Spleen (tissue), 11 donors: ENCODE data around the gene VPS4B. TPM values are rescaled to one million over a fixed set of nuclear protein-coding genes. Genes with fewer than 3 reads are reported as not detected.

Experiments used
- DNase-seq: peaks from one replicate; pipeline ENCODE4 v3.0.0-alpha.2; 2020
- H3K27ac ChIP-seq, 8 donors: fragments of 200-600 bp; sonication (generic) in 7 of 8; 1 replicate in 4 of 8; 2 replicates in 4 of 8; pipeline versions ENCODE4 v1.5.0 to v1.8.0; 2016 to 2021; ENCODE audit warnings: inconsistent platforms in 4 of 8, mild to moderate bottlenecking in 4 of 8, moderate library complexity in 1 of 8
- H3K27me3 ChIP-seq, 7 donors: fragments of 200-600 bp; sonication (generic) in 6 of 7; replicated peaks in 1 of 7; 1 replicate in 4 of 7; 2 replicates in 3 of 7; pipeline versions ENCODE4 v1.5.0 to v1.8.0; 2016 to 2021; ENCODE audit warnings: inconsistent platforms in 3 of 7, mild to moderate bottlenecking in 1 of 7
- H3K36me3 ChIP-seq, 6 donors: fragments of 200-600 bp; sonication (generic) in 5 of 6; 1 replicate in 4 of 6; 2 replicates in 2 of 6; pipeline versions ENCODE4 v1.5.0 to v1.8.0; 2016 to 2021; ENCODE audit warnings: inconsistent platforms in 2 of 6
- H3K4me1 ChIP-seq, 6 donors: fragments of 200-600 bp; sonication (generic) in 5 of 6; 1 replicate in 3 of 6; 2 replicates in 3 of 6; pipeline versions ENCODE4 v1.5.0 to v1.8.0; 2016 to 2021; ENCODE audit warnings: inconsistent platforms in 3 of 6
- H3K4me3 ChIP-seq, 8 donors: fragments of 200-600 bp; sonication (generic) in 7 of 8; 1 replicate in 4 of 8; 2 replicates in 4 of 8; pipeline versions ENCODE4 v1.5.0 to v1.8.0; 2016 to 2021; ENCODE audit warnings: inconsistent platforms in 4 of 8, mild to moderate bottlenecking in 4 of 8, moderate library complexity in 2 of 8
- H3K9me3 ChIP-seq, 8 donors: fragments of 200-600 bp; sonication (generic) in 7 of 8; 1 replicate in 4 of 8; 2 replicates in 4 of 8; pipeline versions ENCODE4 v1.5.0 to v1.8.0; 2016 to 2021; ENCODE audit warnings: inconsistent platforms in 4 of 8
- CTCF ChIP-seq, 11 experiments: fragments of 200-600 bp in 7 of 11; fragments of 450-650 bp in 4 of 11; sonication (generic) in 4 of 11; IDR thresholded peaks in 8 of 11; conservative IDR thresholded peaks in 3 of 11; 1 replicate in 7 of 11; 2 replicates in 4 of 11; pipeline versions ENCODE4 v1.4.0 to v1.8.0; 2016 to 2021; ENCODE audit warnings: antibody characterized with exemption in 11 of 11, inconsistent platforms in 4 of 11, mild to moderate bottlenecking in 1 of 11
- POLR2A ChIP-seq, 3 donors: fragments of 450-650 bp; IDR thresholded peaks; one replicate each; pipeline ENCODE4 v1.5.1; 2017; ENCODE audit warnings: antibody characterized with exemption in 3 of 3, mild to moderate bottlenecking in 1 of 3
- POLR2AphosphoS5 ChIP-seq, 3 donors: sonication (generic); formaldehyde crosslinking; IDR thresholded peaks; one replicate each; pipeline ENCODE4 v1.5.1; 2017; ENCODE audit warnings: antibody characterized with exemption in 3 of 3
- WGBS, 5 donors: extraction: QIAGEN DNeasy Blood & Tissue Kit in 3 of 5; methylation state at CpG; one replicate each; pipeline versions ENCODE4 v1.1.5 to v1.1.7; 2013 to 2018; 5-methylcytosine and 5-hydroxymethylcytosine counted together
- intact Hi-C: fragments of 100-400 bp; cut with DNase I; formaldehyde crosslinking; loops from one replicate; pipeline ENCODE4 v1.15.0; 2023; ENCODE audit warnings: low total_unique reads
- polyA plus RNA-seq, 3 donors: library from polyadenylated mRNA; stranded (reverse); fragments of 200-250 nt; gene quantifications; one replicate each; pipeline ENCODE4 v1.2.1, GENCODE V29; 2013
- total RNA-seq, 7 donors: library from RNA; depleted of rRNA in 3 of 7; stranded (reverse); fragments of >200 nt in 3 of 7; fragmentation: NEBNext Ultra II Directional in 4 of 7; extraction: Animal tissue kit (Norgen Biotek cat#: 25700) in 4 of 7; gene quantifications; one replicate each; pipeline versions ENCODE4 v1.1.0 to v1.2.1, GENCODE V29; 2016 to 2021
- donor health status: healthy with polysubstance abuse.
- donor health status: DM: no; HTN: no; CAD: no; lungs with moderate emphysema.
- donor health status: DM: no; HTN: no; CAD: no.
- donor health status: Bipolar disorder and iron deficiency.
- donor health status: healthy.
- donor health status: DM: no; HTN: no; CAD: no.
- donor health status: DM: yes; HTN: yes; CAD: no.

VPS4B gene
- total and polyA plus RNA-seq, 10 donors: 11.1 to 69.4 (median 48.0) TPM

DNA sequence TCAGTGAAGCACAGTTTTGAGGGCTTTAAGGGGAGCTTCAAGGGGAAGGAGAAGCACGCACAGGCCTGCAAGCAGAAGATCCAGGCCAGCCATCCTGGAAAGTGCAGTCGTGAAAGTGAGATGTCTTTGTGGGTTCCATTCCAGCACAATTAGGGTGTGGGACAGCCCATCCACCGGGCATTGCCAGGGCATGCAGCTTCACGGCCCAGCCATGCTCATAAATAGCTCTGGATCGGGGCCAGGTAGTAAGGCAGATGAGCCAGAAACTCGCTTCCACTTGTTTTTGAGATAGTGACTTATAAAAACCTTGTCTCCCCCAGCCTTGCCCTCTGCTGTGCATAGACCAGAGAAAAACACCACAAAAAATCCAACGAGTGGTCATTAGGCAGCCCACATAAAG lies 76.2 kb downstream of the VPS4B start:
- Histone ChIP-seq H3K27ac (no peak overlapping the region), H3K36me3 (peaks cover 0 to 100% (median 45%) of the 10 kb centered on the region in 6 donors), H3K9me3 (no peaks in the 10 kb centered on the region), H3K4me3 (no peak overlapping the region), H3K27me3 (no peaks in the 10 kb centered on the region), H3K4me1 (peaks cover 0 to 16% (median 3%) of the 10 kb centered on the region in 6 donors)
- intact Hi-C loops: loop anchor here (5.0 kb wide), 1 partner anchor 91 kb away; no protein-coding TSS in a partner anchor
- WGBS, 5 donors: 68 to 89% (median 78%) methylated on average over 5 to 7 of the region's 7 CpGs
- TF ChIP-seq POLR2AphosphoS5 (IDR thresholded peaks at IDR 0.05) (no peak), CTCF (IDR thresholded peaks at IDR 0.05 in 8 of 11, conservative IDR thresholded peaks at IDR 0.05 in 3 of 11) (no peak), POLR2A (IDR thresholded peaks at IDR 0.05) (no peak)
- DNase-seq: no peak

DNA sequence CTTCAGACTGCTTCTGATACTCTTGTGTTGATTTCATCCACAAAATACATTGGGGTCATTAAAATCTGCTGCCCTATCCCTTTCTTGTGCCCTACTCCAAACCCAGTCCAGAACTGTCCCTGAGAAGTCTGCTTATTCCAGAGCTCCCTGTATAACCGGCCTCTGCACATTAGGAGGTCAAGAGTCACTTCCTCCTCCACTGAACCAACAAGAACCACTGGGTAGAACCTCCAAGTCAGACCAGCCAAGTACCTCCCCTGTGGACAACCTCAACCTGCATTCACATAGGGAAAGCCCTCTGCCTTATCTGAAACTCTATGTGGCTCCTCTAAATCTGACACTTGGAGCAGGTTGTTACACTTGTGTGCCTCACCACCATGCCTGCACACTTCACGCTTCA lies 77.4 kb downstream of the VPS4B start:
- WGBS, 5 donors: 68 to 89% (median 83%) methylated on average over 2 of the region's 2 CpGs
- Histone ChIP-seq H3K27ac (no peak overlapping the region), H3K4me3 (no peak overlapping the region), H3K27me3 (no peaks in the 10 kb centered on the region), H3K9me3 (no peaks in the 10 kb centered on the region), H3K4me1 (peaks cover 0 to 16% (median 3%) of the 10 kb centered on the region in 6 donors), H3K36me3 (peaks cover 0 to 97% (median 42%) of the 10 kb centered on the region in 6 donors)
- no peak for DNase-seq
- intact Hi-C loops: loop anchor here (5.0 kb wide), 1 partner anchor 92 kb away; no protein-coding TSS in a partner anchor
- TF ChIP-seq POLR2AphosphoS5 (IDR thresholded peaks at IDR 0.05) (no peak), POLR2A (IDR thresholded peaks at IDR 0.05) (no peak), CTCF (IDR thresholded peaks at IDR 0.05 in 8 of 11, conservative IDR thresholded peaks at IDR 0.05 in 3 of 11) (no peak)

- Histone ChIP-seq H3K4me1 (peaks cover 0 to 16% (median 3%) of the 10 kb centered on the region in 6 donors), H3K9me3 (no peaks in the 10 kb centered on the region), H3K36me3 (peaks cover 0 to 96% (median 38%) of the 10 kb centered on the region in 6 donors), H3K27ac (no peak overlapping the region), H3K4me3 (no peak overlapping the region), H3K27me3 (no peaks in the 10 kb centered on the region)
- no peak for TF ChIP-seq CTCF (IDR thresholded peaks at IDR 0.05 in 8 of 11, conservative IDR thresholded peaks at IDR 0.05 in 3 of 11)
- no peak for TF ChIP-seq POLR2AphosphoS5 (IDR thresholded peaks at IDR 0.05)
- TF ChIP-seq POLR2A (IDR thresholded peaks at IDR 0.05): no peak
- 82 to 98% (median 92%) methylated on average over 5 of the region's 5 CpGs for WGBS, 5 donors
- intact Hi-C loops: no loop called here
- no peak for DNase-seq
These were observed 78.0 kb downstream of the VPS4B start for GRCh38 chr18:63344263-63344662.

- H3K4me3 ChIP-seq: no peak overlapping the region
- 41 to 59% (median 47%) methylated on average over 5 of the region's 5 CpGs for WGBS, 5 donors
- intact Hi-C loops: no loop called here
- no peaks in the 10 kb centered on the region for H3K27me3 ChIP-seq
- H3K4me1 ChIP-seq: peaks cover 0 to 16% (median 2%) of the 10 kb centered on the region in 6 donors
- TF ChIP-seq POLR2AphosphoS5 (IDR thresholded peaks at IDR 0.05) (no peak), POLR2A (IDR thresholded peaks at IDR 0.05) (no peak), CTCF (IDR thresholded peaks at IDR 0.05 in 8 of 11, conservative IDR thresholded peaks at IDR 0.05 in 3 of 11) (peak in 8 of 11 experiments; percentile 20 to 47 (median 33))
- DNase-seq: no peak
- H3K9me3 ChIP-seq: no peaks in the 10 kb centered on the region
- peaks cover 0 to 96% (median 40%) of the 10 kb centered on the region in 6 donors for H3K36me3 ChIP-seq
- H3K27ac ChIP-seq: no peak overlapping the region
These were observed 80.1 kb downstream of the VPS4B start for GRCh38 chr18:63342206-63342605.
